ENCODE measurements around the gene ADM5. TPM values are rescaled to one million over a fixed set of nuclear protein-coding genes. Genes with fewer than 3 reads are reported as not detected.

Gene ADM5
- total RNA-seq, 2 experiments from 2014 or later, result 4.1 to 4.3 TPM

DNA sequence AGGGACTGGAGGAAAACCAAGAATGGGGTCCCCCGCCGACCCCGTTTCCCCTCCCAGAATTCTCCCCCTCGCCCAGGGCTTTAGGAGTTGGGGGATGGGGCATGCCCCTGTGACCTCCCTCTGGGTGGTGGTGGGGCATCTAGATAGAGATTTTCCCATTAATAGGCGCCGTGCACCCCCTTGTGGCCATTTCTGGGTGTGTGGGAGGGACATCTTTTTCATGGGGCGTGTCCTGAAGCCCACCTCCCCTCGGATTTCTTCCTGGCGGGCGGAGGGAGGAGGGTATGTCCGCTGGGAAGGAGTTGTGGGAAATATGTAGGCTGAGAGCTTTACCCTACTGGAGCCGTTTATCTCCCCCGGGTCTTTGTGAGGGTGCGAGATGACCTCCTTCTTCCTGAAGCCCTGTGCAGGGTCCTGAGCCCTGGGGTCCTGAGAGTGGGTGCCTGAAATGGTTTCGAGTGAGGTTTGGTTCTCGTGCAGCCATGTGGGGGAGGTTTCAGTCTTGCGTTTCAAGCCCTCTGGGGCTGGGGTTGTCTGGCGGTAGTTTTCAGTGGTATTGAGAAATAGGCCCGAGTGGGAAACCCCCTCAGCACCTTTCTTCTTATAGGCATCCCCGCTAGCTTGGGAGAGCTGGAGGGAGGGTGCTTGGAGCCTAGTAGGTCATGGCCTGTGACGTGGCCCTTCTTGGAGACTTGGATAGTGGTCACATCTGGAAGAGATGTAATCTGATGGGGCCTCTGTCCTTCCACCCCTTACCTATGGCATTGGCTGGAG is 11.3 kb upstream of the ADM5 start:
- Mint-ChIP-seq H3K27me3 (no peaks in the 10 kb centered on the region), H3K36me3 (peaks cover 7% of the 10 kb centered on the region), H3K27ac (peak overlapping the region; percentile 92), H3K4me3 (peak overlapping the region; percentile 92), H3K9me3 (no peaks in the 10 kb centered on the region), H3K4me1 (peaks cover 17% of the 10 kb centered on the region)
- ATAC-seq (ENCODE audit: low read depth), result no peak
- POLR2A ChIA-PET, result interaction anchor here (1.5 to 3.3 kb wide), 7 partner anchors 10 to 107 kb away, joined by 3 to 23 read pairs (median 8); partner anchors contain the start of genes BCL2L12, IRF3, PRR12 and RRAS
- DNase-seq, result peak; percentile 85

DNA sequence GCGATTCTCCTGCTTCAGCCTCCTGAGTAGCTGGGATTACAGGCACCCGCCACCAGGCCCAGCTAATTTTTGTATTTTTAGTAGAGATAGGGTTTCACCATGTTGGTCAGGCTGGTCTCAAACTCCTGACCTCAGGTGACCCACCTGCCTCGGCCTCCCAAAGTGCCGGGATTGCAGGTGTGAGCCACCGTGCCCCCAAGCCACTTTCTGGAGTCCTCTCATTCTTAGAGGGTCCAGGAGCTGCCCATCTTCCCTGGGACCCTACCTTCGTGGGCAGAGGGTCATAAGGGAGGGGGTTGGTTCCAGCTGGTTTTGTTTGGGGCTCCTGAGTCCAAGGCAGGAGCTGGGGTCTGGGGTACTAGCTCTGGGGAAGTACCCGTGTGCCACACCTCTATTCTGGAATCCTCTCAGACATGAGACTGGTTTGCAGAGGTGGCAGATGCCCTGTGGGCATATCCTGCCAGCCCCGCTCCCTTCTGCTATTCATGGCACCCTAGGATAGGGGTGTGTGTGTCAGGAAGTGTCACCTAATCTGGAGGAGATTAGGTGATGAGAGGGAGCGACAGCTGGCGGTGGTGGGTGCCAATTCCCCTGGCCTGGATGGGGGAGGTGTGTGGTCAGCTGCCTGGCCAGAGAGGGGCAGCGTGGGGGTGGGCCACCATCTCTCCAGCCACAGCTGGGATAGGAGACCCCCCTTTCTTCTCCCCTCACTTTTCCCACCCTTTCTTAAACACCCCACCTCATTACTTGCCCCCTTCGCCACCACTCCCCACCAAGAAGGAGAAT is 10.2 kb upstream of the ADM5 start:
- POLR2A ChIA-PET, result interaction anchor here (0.5 to 3.3 kb wide), 5 partner anchors 14 to 113 kb away, joined by 3 to 23 read pairs (median 3); partner anchors contain the start of genes BCL2L12, IRF3, RRAS and SCAF1
- DNase-seq (no peak), ATAC-seq (ENCODE audit: low read depth) (no peak)
- Mint-ChIP-seq H3K4me3 (peak overlapping the region; percentile 22), H3K9me3 (no peaks in the 10 kb centered on the region), H3K4me1 (peaks cover 15% of the 10 kb centered on the region), H3K36me3 (peaks cover 7% of the 10 kb centered on the region), H3K27me3 (no peaks in the 10 kb centered on the region), H3K27ac (no peak overlapping the region)

DNA sequence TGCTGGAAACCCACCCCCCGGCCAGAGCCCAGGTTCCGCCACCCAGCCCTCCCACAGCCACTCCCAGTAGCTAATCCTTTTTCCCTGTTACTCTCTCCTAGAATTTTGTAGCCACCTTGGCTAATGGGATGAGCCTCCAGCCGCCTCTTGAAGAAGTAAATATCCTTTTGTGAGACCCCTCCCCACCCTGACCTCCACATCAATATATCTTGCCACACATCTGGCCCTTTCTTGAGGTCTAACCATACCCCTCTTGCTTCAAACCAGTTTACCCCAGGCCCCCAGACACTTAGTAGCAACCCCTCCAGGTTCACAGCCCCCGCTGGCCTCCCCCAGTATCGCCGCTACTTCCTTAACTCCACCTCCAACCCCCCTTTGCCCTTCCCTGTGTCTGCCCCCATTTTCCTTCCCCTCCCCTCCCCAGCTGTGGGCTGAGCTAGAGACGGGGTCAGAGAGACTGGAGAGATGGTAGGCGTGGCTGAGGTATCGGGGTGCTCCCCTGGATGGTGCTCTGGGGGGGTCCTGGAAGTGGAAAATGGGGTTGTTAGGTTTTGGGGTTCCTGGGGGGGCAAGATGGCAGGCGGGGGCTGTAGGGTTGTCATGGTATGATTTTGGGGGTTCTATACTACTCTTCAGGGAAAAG is 9.5 kb upstream of the ADM5 start:
- ATAC-seq (ENCODE audit: low read depth) (no peak), DNase-seq (no peak)
- Mint-ChIP-seq H3K27me3 (no peaks in the 10 kb centered on the region), H3K4me1 (peaks cover 15% of the 10 kb centered on the region), H3K9me3 (no peaks in the 10 kb centered on the region), H3K4me3 (peak overlapping the region; percentile 35), H3K36me3 (peaks cover 7% of the 10 kb centered on the region), H3K27ac (peak overlapping the region; percentile 16)
- POLR2A ChIA-PET, result interaction anchor here (0.6 to 2.2 kb wide), 3 partner anchors 10 to 40 kb away, joined by 3 to 6 read pairs (median 4); partner anchors contain the start of genes ADM5, RRAS and SCAF1

DNA sequence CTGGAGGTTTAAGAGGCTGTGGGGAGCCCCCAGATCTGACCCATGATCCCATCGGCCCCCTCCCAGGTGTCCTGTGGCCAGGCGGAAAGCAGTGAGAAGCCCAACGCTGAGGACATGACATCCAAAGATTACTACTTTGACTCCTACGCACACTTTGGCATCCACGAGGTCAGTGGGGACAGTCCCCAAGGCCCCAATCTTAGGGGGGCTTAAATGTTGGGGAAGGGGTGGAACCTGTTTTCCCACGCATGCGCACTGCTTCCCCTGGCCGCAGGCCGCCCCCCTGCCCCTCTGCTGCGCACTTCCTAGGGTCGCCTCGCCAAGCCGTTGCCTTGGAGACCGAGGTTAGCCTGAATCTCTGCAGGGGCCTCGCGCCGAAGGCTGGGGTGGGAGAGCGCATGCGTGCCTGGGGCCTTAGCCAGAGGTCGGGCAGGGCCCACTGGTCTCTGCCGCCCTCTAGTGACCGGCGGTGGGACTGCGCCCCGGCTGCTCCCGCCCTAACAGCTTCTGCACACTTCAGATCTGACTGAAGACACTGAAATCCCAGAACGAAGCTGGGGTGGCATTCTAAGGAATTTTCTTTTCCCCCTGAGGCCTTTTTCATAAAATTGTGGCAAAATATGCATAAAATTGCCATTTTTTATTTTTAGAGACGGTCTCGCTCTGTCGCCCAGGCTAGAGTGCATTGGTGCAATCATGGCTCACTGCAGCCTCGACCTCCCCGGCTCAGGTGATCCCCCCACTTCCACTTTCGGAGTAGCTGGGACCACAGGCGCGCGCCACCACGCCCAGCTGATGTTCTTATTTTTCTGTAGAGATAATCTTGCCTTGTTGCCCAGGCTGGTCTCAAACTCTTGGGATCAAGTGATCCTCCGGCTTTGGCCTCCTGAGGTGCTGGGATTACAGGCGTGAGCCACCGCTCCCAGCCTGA is 8.7 kb upstream of the ADM5 start:
- H3K27me3 Mint-ChIP-seq, result no peaks in the 10 kb centered on the region
- peak; percentile 9 for ATAC-seq (ENCODE audit: low read depth)
- peaks cover 7% of the 10 kb centered on the region for H3K36me3 Mint-ChIP-seq
- no peaks in the 10 kb centered on the region for H3K9me3 Mint-ChIP-seq
- POLR2A ChIA-PET, result interaction anchor here (0.6 to 1.0 kb wide), 3 partner anchors 9 to 211 kb away, joined by 3 to 4 read pairs (median 3); partner anchors contain the start of gene ADM5
- peak overlapping the region; percentile 10 for H3K4me3 Mint-ChIP-seq
- peak; percentile 99 for DNase-seq
- H3K4me1 Mint-ChIP-seq, result peaks cover 15% of the 10 kb centered on the region
- H3K27ac Mint-ChIP-seq, result no peak overlapping the region

DNA sequence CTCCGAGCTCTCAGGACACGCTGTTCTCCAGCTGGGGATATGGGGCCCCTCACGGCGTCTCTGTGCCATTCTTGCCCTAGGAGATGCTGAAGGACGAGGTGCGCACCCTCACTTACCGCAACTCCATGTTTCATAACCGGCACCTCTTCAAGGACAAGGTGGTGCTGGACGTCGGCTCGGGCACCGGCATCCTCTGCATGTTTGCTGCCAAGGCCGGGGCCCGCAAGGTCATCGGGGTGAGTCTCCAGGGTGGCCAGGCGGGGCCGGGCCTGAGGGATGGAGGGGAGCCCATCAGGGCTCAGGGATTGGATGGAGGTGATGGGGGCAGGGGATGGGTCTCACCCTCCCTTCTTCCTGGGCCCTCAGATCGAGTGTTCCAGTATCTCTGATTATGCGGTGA is 7.6 kb upstream of the ADM5 start:
- no peaks in the 10 kb centered on the region for H3K9me3 Mint-ChIP-seq
- POLR2A ChIA-PET, result interaction anchor here (0.6 to 1.0 kb wide), 2 partner anchors 65 to 212 kb away, joined by 3 read pairs; no protein-coding TSS in a partner anchor
- peaks cover 8% of the 10 kb centered on the region for H3K36me3 Mint-ChIP-seq
- no peak for DNase-seq
- no peak for ATAC-seq (ENCODE audit: low read depth)
- H3K27me3 Mint-ChIP-seq, result no peaks in the 10 kb centered on the region
- no peak overlapping the region for H3K4me3 Mint-ChIP-seq
- peaks cover 11% of the 10 kb centered on the region for H3K4me1 Mint-ChIP-seq
- no peak overlapping the region for H3K27ac Mint-ChIP-seq

DNA sequence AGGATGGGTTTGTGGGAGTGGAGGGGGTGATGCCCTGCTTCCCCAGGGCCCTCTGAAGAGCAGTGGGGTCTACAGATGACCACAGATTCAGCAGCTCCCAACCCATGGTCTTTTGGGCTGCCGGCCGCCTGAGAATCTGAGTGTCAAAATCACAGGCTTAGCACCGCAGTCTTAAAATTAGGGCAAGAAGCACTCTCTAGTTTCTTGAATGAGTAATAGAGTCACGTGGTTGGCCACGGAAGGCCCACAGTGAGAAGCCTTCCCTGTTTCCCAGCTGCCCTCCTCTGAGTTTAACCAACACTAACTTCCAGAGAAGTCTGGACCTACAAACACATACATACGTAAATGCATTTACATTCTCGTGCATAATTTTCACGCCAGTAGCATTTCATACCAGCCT is 7.1 kb upstream of the ADM5 start:
- DNase-seq, result no peak
- H3K36me3 Mint-ChIP-seq, result peaks cover 7% of the 10 kb centered on the region
- H3K27me3 Mint-ChIP-seq, result no peaks in the 10 kb centered on the region
- no peak for ATAC-seq (ENCODE audit: low read depth)
- no peak overlapping the region for H3K4me3 Mint-ChIP-seq
- no peak overlapping the region for H3K27ac Mint-ChIP-seq
- H3K4me1 Mint-ChIP-seq, result peaks cover 11% of the 10 kb centered on the region
- POLR2A ChIA-PET, result interaction anchor here (0.6 kb wide), 1 partner anchor 212 kb away, joined by 3 read pairs; no protein-coding TSS in a partner anchor
- no peaks in the 10 kb centered on the region for H3K9me3 Mint-ChIP-seq

DNA sequence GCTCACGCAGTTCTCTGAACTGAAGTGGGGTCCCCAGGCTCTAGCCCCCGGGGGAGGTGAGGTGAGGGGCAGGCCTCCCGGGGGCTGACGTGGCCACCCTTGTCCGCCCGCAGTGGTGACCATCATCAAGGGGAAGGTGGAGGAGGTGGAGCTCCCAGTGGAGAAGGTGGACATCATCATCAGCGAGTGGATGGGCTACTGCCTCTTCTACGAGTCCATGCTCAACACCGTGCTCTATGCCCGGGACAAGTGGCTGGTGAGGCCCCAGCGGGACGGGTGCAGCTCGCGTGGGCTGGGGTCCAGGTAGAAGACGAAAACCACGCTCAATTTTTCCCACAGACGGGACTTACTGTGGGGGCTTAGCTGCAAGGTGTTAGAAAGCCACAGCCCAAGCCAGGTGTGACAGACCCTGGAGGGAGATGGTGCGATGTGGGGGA is 5.6 kb upstream of the ADM5 start:
- DNase-seq (no peak), ATAC-seq (ENCODE audit: low read depth) (no peak)
- Mint-ChIP-seq H3K4me3 (no peak overlapping the region), H3K27me3 (no peaks in the 10 kb centered on the region), H3K9me3 (no peaks in the 10 kb centered on the region), H3K36me3 (peaks cover 7% of the 10 kb centered on the region), H3K27ac (peak overlapping the region; percentile 64), H3K4me1 (peaks cover 9% of the 10 kb centered on the region)
- POLR2A ChIA-PET, result no interaction called here

DNA sequence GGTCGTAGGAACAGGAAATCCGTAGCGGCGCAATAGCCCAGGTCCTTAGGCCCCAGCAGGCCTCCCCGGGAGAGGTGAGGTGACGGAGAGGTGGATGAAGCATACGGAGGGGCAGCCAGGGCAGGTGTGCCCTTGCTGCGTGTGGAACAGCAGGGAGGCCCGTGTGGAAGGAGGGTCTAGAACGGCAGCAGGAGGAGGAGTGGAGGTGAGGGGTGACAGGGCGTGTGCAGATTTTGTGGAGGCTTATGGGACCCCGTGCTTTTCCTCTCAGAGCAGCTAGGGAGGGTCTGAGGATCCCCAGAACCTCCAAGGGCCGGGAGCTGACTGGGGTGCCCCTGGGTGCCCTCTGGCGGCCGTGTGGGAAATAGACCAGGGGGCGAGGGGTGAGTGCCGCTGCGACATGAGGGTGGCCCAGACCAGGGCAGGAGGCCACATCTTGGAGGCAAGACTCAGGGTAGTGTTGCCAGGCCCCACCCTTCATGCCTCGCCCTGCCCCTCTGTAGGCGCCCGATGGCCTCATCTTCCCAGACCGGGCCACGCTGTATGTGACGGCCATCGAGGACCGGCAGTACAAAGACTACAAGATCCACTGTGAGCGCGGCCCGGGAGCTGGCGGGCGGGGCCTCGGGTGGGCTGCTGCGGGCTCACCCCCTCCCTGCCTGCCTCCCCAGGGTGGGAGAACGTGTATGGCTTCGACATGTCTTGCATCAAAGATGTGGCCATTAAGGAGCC is 5.0 kb upstream of the ADM5 start:
- H3K4me3 Mint-ChIP-seq, result no peak overlapping the region
- H3K27ac Mint-ChIP-seq, result peak overlapping the region; percentile 64
- no peaks in the 10 kb centered on the region for H3K27me3 Mint-ChIP-seq
- H3K36me3 Mint-ChIP-seq, result peaks cover 9% of the 10 kb centered on the region
- no peak for DNase-seq
- no peak for ATAC-seq (ENCODE audit: low read depth)
- POLR2A ChIA-PET, result interaction anchor here (0.7 kb wide), 1 partner anchor 8 kb away, joined by 3 read pairs; no protein-coding TSS in a partner anchor
- peaks cover 11% of the 10 kb centered on the region for H3K4me1 Mint-ChIP-seq
- H3K9me3 Mint-ChIP-seq, result no peaks in the 10 kb centered on the region

DNA sequence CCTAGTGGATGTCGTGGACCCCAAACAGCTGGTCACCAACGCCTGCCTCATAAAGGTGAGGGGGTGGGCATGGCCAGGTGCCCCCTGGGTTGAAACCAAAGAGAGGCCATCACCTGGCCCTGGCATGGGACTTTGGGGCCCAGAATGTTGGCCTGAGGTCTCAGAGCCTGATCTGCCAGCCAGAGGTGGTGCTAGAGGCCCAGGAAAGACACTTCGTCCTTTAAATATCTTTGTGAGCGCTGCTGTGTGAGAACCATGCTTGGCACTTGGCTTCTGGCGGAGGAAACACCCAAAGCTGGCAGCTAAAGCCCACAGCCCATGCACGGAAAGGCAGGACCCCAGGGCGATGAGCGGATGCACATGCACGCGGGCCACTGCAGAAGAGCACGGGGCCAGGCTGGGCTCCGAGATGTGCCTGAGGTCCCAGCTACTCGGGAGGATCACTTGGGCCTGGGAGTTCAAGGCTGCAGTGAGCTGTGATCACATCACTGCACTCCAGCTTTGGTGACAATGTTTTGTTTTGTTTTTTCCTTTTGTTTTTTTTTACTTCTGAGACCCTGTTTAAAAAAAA is 4.3 kb upstream of the ADM5 start:
- Mint-ChIP-seq H3K27ac (no peak overlapping the region), H3K36me3 (peaks cover 9% of the 10 kb centered on the region), H3K4me1 (peaks cover 10% of the 10 kb centered on the region), H3K27me3 (no peaks in the 10 kb centered on the region), H3K9me3 (no peaks in the 10 kb centered on the region), H3K4me3 (no peak overlapping the region)
- ATAC-seq (ENCODE audit: low read depth), result no peak
- POLR2A ChIA-PET, result interaction anchor here (0.7 kb wide), 1 partner anchor 9 kb away, joined by 3 read pairs; no protein-coding TSS in a partner anchor
- no peak for DNase-seq

GRCh38 chr19:49685845-49686332 is 3.5 kb upstream of the ADM5 start:
- Mint-ChIP-seq H3K4me3 (no peak overlapping the region), H3K4me1 (peaks cover 16% of the 10 kb centered on the region), H3K9me3 (no peaks in the 10 kb centered on the region), H3K27me3 (peaks cover 6% of the 10 kb centered on the region), H3K36me3 (peaks cover 12% of the 10 kb centered on the region), H3K27ac (no peak overlapping the region)
- ATAC-seq (ENCODE audit: low read depth), result no peak
- DNase-seq, result no peak
- POLR2A ChIA-PET, result no interaction called here

GRCh38 chr19:49686503-49687088 is 2.8 kb upstream of the ADM5 start:
- POLR2A ChIA-PET, result no interaction called here
- Mint-ChIP-seq H3K9me3 (no peaks in the 10 kb centered on the region), H3K4me3 (no peak overlapping the region), H3K27ac (no peak overlapping the region), H3K27me3 (peaks cover 13% of the 10 kb centered on the region), H3K4me1 (peaks cover 19% of the 10 kb centered on the region), H3K36me3 (peaks cover 12% of the 10 kb centered on the region)
- DNase-seq (no peak), ATAC-seq (ENCODE audit: low read depth) (no peak)
